NK-92 (cell line): ENCODE results near the gene RAPGEF6.

Source experiments
- DNase-seq: peaks from one replicate; lab custom pipeline; 2025; ENCODE audit not compliant: unreplicated experiment; lab: John Stamatoyannopoulos, UW

RAPGEF6 gene

GRCh38 chr5:131550606-131551005 is 84.4 kb downstream of the RAPGEF6 start:
- no peak for DNase-seq

DNA sequence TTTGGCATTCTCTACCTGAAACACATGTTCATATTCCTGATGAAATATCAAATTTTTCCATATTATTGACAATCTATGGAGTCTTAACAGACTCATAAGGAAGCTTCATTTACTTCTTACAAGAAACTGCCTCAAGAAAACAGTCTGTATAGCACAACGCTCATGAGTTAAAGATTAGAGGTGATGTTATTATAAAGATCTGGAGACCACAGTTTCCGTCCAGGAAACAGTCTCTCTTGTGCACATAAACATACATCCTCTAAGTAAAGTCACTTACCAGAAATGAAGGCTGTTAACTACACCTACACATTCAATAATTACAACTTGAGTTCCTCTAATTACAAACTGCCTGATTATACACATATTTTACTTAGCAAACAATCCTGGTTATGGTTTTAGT is 86.9 kb downstream of the RAPGEF6 start:
- no peak for DNase-seq

DNA sequence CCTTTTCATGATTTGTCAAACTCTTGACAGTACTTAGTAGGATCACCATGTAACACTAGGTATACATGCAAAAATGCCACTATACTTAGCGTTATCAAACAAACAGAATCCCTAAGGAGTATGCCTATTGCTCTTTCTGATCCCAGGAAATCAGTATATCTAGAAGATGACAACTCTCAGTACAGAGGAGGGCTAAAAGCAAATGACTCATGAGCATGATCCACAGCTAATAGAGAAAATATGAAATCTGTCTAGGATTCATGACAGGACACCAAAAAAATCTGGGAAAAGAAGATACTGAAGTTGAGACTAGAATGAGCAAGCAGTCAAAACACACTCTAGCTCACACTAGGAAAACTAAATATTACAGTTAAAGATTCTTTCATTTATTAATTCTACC is 89.2 kb downstream of the RAPGEF6 start:
- no peak for DNase-seq

- no peak for DNase-seq
These were observed 92.3 kb downstream of the RAPGEF6 start for GRCh38 chr5:131542723-131543122.

GRCh38 chr5:131541762-131542161 is 93.3 kb downstream of the RAPGEF6 start:
- DNase-seq: no peak

GRCh38 chr5:131541071-131541470 is 94.0 kb downstream of the RAPGEF6 start:
- no peak for DNase-seq

GRCh38 chr5:131539251-131539650 is 95.8 kb downstream of the RAPGEF6 start:
- DNase-seq: no peak

GRCh38 chr5:131538177-131538593 is 96.8 kb downstream of the RAPGEF6 start:
- no peak for DNase-seq

GRCh38 chr5:131536850-131537448 is 98.1 kb downstream of the RAPGEF6 start:
- DNase-seq: no peak

- DNase-seq: no peak
These were observed 98.7 kb downstream of the RAPGEF6 start for GRCh38 chr5:131536211-131536826.

GRCh38 chr5:131534974-131535373 is 100.1 kb downstream of the RAPGEF6 start:
- DNase-seq: no peak

DNA sequence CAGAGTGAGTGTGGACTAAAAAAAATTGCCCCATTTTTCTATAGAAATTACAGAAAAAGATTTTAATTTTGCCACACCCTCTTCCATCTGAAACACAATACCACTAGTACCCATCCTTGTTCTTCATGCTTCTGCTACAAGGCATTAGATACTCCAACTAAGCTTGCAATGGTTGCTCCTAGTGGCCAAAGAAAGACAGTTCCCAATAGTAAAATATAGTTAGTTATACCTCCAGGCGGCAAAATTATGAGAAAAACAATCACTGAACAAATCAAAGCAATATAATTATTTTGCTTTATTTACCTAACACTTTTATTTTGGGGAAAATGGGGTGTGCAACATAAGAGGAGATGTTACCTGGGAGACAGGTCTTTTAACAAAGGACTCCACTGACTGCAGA is 101.2 kb downstream of the RAPGEF6 start:
- DNase-seq: no peak

- DNase-seq: no peak
These were observed 102.9 kb downstream of the RAPGEF6 start for GRCh38 chr5:131532031-131532640.

DNA sequence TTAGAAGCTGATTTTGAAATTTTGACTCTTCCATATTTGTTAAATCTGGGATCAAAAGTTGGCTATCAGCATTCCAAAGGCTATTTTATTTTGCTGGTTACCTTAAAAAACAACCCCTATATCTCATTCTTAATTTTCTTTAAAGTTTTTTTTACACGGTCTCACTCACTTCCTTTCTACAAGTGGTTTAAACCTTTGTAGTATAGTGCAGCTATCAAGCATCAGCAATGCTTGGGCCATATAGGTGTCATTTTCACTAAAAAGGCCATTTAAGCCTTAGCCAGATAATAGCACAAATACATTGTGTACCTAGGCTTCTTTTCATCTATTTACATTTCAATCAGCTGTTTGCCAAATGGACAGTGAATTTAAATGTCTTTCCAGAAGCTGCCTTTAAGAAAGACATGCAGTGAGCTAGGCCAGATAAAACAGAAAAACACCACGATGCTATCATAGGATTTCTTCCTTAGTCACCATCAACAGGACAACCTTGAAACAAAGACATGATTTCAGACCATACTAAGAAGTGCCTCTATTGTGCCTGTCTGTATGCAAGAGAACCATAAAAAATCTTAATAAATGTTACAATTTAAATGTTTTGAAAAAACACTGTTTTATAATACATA is 104.2 kb downstream of the RAPGEF6 start:
- DNase-seq: no peak

DNA sequence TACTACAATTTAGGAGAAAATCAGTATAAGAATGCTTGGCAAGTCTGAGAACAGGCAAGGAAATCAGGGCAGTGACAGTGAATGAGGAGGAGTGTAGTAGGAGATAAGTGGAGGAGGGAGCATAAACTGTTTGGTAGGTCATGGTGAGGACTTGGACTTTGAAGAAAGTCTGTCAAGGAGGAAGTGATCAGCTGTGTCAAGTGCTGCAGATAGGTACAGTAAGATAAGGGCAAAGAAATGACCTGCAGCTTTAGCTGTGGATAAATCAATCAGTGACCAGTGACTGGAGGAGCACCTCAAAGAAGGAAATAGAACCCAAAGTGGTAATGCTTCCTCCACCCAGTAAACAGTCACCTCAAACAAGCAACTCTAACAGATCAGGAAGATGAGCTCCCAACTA is 106.3 kb downstream of the RAPGEF6 start:
- DNase-seq: no peak

DNA sequence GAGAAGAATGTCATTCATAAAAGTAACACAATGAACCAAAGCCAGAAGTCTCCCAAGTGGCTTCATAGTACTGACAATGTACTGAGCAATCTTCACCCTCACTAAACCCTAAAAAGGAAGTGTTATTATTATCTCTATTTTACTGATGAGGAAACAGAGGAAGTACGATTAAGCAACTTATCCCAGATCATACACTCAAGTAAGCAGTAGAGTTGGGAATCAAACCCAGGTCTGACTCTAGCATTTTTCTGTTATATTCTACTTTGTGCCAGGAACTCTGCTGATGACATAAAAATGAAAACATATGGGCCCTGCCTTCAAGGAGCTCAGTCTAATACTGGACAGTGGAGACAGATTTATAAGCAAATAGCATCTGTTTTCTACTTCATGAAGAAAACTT is 109.2 kb downstream of the RAPGEF6 start:
- DNase-seq: no peak

DNA sequence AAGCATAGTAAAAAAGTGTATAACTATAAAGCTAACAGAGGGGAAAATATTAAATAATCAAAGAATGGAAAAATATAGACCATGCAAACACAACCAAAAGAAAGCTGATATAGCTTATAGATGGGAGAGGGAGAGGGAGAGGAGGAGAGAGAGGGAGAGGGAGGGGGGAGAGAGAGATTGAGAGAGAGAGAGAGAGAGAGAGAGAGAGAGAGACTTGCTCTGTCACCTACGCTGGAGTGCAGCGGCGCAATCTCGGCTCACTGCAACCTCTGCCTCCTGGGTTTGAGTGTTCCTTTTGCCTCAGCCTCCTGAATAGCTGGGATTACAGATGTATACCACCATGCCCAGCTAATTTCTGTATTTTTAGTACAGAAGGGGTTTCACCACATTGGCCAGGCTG is 110.6 kb downstream of the RAPGEF6 start:
- DNase-seq: no peak

GRCh38 chr5:131523500-131524185 is 111.4 kb downstream of the RAPGEF6 start:
- no peak for DNase-seq

- DNase-seq: no peak
These were observed 113.8 kb downstream of the RAPGEF6 start for GRCh38 chr5:131521252-131521651.

- no peak for DNase-seq
These were observed 119.7 kb downstream of the RAPGEF6 start for GRCh38 chr5:131515348-131515747.
